ENCODE results near the gene TAT.
"Not testable (repeated sequence)": the region's sequence is repeated elsewhere in the genome, so short reads cannot be mapped to it uniquely, and the experiment has no call there.

TAT gene

DNA sequence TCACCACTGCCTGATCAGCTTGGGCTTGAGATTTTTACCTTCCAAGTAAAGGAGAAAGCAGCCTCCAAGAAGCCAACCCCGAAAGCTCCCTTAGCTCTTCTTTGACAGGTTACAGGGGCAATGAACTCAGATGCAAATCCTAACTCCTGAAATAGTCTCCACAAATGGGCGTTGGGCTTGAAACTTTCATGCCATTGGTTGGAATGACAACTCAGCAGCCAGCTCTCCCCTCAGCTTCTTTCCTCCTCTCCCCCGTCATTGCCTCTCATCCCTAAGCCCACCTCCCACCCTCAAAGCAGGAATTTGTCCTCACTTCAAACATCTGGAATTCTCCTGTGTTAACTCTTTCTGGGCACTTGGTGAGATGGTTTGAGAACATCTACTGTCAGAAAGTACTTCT is at the start of gene TAT:
TSS of gene TAT (minus strand) at position 122 of the 400 bp plus-strand sequence. CDS start 677 bp downstream, outside the sequence.
- no peak within 1 kb of the TSS for H3K27ac ChIP-seq
- DNase-seq (ENCODE audit: low read depth, low spot score), result no peak

DNA sequence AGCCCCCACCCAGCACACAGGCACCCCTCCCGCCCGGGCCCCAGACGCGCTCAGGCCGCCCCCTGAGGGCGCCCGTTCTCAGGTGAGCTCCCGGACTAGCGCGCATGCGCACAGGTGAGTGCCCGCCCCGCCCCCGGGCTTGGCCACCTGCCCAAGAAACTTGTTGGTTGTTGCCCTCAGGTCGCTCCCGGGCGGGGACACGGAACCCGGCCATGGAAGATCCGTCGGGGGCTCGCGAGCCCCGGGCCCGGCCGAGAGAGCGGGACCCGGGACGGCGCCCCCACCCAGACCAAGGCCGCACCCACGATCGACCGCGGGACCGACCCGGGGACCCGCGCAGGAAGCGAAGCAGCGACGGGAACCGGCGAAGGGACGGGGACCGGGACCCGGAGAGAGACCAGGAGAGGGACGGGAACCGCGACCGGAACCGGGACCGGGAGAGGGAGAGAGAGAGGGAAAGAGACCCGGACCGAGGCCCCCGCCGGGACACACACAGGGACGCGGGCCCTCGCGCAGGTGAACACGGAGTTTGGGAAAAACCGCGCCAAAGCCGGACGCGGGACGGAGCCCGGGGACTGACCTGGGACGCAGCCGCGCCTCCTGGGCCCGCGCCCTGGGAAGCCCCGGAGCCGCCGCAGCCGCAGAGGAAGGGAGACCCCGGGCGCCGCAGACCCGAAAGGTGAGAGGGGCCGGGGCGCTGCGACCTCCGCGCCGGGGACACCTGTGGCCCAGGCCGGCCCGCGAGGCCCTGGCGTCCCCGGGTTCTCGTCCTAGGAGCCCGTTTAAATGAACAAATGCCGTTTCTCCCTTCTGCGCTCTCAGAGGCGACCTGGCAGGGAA is 49.3 kb upstream of the TAT start, which contains the start of gene MARVELD3:
TSS of gene MARVELD3 (plus strand) at position 167 of the 840 bp plus-strand sequence. CDS start at position 213, 46 bp downstream.
- DNase-seq (ENCODE audit: low read depth, low spot score), result no peak

DNA sequence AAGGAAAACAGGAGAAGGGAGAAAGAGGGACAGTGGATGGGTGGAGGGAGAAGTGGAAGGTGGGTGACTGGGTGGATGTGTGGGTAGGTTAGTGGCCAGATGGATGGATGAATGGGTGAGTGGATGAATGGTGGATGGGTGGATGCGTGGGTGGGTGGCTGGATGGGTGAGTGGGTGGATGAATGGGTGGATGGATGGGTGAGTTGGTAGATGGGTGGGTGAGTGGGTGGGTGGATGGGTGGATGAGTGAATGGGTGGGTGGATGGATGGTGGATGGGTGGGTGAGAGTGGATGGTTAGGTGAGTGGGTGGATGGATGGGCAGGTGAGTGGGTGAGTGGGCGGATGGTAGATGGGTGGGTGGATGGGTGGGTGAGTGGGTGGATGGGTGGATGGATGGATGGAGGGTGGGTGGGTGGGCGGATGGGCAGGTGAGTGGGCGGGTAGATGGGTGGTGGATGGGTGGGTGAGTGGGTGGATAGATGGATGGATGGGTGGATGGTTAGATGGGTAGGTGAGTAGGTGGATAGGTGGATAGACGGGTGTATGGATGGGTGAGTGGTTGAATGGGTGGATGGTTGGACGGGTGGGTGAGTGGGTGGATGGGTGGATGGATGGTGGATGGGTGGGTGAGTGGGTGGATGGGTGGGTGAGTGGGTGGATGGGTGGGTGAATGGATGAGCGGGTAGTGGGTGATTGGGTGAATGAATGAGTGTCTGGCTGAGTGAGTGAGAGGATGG is 48.4 kb upstream of the TAT start:
- H3K27ac ChIP-seq, result no peak overlapping the region
- no peak for DNase-seq (ENCODE audit: low read depth, low spot score)

More for the DNA sequence above, 49.3 kb upstream of the TAT start, which contains the start of gene MARVELD3:
- H3K27ac ChIP-seq, result peak within 1 kb of the TSS; percentile 61

DNA sequence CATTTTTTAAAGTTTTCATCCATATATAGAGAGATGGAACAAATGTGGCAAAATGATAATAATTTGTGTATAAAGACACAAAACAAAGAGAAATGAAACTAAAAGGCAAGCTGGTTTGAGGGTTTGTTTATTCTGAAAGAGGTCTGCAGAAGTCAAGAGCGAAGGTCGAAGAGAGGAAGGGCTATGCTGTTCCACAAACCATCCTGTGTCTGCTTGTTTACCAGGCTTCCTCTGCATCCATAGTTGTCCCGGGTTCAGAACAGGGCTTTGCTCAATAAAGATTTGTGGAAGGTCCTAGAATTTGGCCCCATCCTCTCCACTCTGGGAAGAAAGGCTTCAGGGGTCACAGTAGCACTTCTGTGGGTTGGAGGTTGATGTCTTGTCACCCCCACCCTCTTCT is 46.7 kb upstream of the TAT start:
- no peak for DNase-seq (ENCODE audit: low read depth, low spot score)
- H3K27ac ChIP-seq, result no peak overlapping the region

DNA sequence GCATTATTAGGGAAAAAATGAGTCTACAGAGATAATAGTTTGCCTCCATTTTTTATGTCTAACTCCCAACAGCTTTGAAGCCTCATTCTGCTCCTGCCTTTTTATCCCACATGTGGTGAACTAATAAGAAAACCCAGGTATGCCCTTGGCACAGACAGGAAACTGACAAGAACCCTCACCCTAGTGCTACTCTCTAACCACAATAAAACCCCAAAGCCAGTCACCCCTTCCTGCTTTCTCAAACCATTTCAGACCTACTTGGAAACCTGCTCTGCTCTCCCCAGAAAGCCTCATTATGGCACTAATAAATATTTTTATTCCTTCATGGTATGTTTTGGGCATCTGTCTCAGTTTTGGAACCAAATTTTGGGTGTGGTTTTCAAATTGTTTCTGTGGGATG is 45.2 kb upstream of the TAT start:
- H3K27ac ChIP-seq, result no peak overlapping the region
- DNase-seq (ENCODE audit: low read depth, low spot score), result no peak

DNA sequence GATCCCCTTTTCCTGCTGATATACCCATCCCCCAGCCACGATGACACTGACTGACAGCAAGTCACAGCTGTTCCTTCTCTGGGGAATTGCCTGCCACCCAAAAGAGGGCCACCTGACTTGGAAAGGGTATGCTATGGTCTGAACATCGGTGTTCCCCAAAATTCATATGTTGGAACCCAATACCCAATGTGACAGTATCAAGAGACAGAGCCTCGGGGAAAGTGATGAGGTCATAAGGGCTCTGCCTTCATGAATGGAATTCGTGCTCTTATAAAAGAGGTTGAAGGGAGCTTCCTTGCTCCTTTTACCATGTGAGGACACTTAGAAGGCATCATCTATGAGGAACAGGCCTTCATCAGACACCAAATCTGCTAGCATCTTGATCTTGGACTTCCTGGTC is 41.5 kb upstream of the TAT start:
- H3K27ac ChIP-seq, result no peak overlapping the region
- DNase-seq (ENCODE audit: low read depth, low spot score), result no peak

DNA sequence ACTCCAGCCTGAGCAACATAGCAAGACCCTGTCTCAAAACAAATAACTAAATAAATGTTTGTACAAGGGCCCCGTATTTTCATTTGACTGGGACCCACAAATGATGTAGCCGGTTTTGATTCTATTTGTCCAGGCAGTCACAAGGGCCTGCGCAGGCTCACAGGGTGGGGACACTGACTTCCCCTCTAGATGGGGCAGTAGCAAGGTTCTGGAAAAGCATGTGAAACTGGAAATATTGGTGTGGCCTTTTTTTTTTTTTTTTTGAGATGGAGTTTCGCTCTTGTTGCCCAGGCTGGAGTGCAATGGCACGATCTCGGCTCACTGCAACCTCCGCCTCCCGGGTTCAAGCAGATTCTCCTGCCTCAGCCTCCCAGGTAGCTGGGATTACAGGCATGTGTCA is 38.1 kb upstream of the TAT start:
- not testable (repeated sequence) for DNase-seq (ENCODE audit: low read depth, low spot score); H3K27ac ChIP-seq

DNA sequence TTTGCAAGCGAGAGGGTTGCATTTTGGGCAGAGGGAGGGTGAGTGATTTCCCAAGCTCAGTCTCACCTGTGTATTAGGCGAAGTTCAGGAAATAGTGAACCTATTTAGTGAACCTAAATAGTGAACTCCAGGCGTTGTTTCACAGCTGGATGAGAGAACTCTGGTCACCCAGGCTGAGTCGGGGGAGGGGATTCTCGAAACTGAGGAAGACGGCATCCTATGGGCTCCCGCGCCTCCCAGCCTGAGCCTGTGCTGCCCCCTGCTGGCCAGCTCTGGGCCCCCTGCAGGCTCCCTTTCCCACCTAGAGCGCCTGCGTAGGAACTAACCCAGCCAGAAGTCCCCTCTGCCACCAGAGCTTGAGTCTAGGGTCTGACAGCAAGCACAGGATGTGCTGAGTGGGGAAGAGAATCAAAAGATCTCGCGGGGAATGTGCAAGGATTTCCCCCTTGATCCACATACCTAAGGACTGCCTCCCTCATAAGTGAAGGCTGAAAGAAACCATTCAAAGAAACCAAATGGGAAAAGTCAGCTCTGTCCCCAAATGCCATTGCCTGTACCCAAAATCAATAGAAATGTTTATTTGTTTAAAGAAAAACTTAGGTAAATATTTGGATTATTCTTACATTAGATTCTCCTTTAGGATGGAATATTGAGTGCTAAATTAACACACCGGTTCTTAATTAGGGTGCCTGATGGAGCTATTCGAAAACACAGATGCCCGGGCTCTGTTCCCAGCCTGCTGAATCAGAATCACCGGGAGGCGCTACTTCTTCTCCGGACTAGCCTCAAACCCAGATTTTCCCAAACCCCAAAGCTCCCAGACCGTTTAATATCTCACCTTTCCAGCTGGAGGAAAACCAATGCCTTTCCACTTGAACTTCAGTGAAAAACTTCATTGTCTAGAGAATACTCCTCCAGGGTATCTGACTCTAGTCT is 34.3 kb upstream of the TAT start:
- no peak overlapping the region for H3K27ac ChIP-seq
- no peak for DNase-seq (ENCODE audit: low read depth, low spot score)

DNA sequence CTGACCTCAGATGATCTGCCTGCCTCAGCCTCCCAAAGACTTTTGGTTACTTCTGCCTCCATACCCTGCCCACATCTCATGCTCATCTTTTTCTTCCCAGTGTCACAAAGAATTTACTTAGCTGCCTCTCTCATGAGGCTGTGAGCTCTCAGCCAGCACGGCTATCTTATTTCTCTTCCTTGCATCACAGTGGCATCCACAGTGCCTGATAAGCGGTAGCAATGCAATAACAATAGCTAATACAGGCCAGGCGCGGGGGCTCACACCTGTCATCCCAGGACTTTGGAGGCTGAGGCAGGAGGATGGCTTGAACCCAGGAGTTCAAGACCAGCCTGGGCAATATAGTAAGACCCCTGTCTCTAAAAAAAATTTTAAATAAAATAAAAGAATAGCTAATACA is 33.6 kb upstream of the TAT start:
- DNase-seq (ENCODE audit: low read depth, low spot score), result no peak
- H3K27ac ChIP-seq, result no peak overlapping the region

DNA sequence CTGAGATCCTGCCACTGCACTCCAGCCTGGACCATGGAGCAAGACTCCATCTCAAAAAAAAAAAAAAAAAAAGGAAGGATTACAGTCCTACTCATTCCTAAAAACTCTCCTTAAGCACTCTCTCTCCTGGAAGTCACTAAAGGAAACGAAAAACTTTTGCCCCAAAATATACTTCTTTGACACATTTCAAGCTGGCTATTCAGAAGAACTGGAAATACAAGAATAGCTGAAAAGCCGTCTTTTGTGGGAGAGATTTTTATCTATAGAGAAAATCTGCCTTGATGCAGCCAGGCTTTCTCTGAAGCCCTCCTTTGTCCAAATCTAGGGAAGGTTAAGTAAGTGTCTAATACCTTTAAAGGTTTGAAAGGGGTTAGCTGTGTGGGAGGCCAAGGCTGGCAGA is 32.2 kb upstream of the TAT start:
- no peak for DNase-seq (ENCODE audit: low read depth, low spot score)
- H3K27ac ChIP-seq, result no peak overlapping the region

DNA sequence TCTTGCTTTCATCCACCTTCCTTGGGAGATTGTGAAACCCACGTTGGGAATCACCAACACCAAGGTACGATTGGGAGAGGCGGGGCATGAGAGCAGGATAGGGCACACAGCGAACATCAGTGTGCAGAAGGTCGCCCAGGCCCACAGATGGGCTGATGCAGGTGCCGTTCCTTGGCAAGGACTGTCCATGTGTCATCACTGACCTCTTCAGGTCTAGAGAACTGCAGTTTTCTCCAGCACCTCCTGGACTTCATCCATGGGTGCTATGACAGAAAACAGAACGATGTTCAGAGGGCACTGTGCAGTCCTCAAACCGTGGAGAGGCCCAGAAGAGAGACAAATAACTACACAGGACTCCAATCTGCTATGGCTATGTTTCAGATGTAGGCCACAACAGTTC is 23.9 kb upstream of the TAT start:
- H3K27ac ChIP-seq, result no peak overlapping the region
- no peak for DNase-seq (ENCODE audit: low read depth, low spot score)

DNA sequence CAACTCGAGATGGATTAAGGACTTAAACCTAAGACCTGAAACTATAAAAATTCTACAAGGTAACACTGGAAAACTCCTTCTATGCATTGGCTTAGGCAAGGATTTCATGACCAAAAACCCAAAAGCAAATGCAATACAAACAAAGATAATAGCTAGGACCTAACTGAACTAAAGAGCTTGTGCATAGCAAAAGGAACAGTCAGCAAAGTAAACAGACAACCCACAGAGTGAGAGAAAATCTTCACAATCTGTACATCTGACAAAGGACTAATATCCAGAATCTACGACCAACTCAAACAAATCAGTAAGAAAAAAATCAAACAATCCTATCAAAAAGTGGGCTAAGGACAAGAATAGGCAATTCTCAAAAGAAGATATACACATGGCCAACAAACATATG is 21.5 kb upstream of the TAT start:
- H3K27ac ChIP-seq; DNase-seq (ENCODE audit: low read depth, low spot score): not testable (repeated sequence)

DNA sequence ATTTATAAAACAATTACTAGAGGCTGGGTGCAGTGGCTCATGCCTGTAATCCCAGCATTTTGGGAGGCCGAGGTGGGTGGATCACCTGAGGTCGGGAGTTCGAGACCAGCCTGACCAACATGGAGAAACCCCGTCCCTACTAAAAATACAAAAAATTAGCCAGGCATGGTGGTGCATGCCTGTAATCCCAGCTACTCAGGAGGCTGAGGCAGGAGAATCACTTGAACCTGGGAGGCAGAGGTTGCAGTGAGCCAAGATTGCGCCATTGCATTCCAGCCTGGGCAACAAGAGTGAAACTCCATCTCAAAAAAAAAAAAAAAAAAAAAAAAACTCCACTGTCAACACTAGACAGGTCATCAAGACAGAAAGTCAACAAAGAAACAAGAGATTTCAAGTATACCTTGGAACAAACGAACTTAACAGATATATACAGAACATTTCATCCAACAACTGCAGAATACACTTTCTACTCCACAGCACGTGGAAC is 18.5 kb upstream of the TAT start:
- not testable (repeated sequence) for H3K27ac ChIP-seq; DNase-seq (ENCODE audit: low read depth, low spot score)

DNA sequence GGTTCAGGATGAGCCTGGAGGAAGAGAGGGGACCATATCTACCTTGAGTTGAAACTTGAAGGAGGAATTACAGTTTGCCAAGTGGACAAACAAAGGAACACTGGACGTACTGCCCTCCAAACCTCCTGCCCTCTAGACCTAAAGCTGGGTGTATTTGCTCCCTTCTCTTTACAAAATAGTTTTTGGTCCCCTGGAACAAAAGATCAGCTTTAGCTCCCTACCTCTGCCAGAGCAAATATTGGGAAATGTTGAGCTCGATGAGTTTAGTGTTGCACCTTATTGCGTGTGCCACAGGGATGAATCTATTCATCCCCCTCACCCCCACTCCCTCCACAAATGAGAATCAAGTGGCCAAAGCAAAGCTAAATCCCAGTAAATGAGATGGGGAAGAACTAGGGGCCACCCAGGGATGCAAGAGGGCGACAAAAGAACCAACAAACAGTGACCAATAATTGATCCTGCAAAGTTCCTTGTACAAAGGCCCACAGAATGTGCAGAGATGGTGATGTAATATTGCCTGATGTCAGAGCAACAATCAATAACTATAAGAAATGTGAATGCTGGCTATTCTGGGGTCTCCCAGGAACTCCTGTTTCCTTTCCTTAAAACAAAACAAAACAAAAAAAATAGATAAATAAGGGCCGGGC is 17.2 kb upstream of the TAT start:
- no peak overlapping the region for H3K27ac ChIP-seq
- DNase-seq (ENCODE audit: low read depth, low spot score), result no peak

DNA sequence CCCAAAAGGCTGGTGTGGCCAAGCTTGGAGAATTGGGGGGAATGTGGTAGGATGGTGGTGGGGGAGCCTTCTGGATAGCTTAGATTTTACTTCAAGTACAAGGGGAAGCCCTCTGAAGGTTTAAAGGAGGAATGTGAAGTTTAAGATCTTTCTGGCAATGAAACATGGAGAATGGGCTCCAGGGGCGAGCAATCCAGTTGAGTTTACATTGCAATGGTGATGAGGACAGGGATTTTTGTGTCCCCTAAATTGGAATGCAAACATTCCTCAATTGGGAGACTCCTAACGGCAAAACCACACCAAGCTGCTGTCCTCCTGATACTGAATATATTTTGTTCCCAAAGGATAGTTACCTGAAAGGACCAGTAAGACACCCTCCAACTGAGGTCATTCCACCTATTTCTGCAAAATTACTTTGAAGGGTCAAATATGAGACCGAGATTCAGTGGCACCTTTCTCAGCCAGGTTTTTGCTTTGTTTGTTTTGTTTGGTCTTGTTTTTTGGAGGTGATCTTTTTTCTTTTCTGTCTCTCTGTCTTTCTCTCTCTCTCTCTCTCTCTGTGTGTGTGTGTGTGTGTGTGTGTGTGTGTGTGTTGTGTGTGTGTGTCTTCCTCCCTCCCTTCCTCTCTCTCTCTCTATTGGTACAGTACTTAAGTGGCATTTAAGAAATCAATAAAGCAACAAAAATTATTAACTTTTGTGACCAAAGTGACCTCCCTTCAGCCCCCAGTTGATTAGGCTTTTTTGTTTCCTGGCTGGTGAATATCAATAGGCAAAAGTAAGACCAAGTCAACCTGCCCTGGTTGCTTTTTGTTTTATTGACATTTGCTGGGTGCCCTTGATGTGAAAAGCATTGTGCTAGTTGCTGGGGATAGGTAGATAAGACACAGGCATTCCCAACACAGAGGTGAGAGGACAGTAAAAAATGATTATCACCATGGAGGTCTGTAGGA is 16.4 kb upstream of the TAT start:
- H3K27ac ChIP-seq, result no peak overlapping the region
- DNase-seq (ENCODE audit: low read depth, low spot score), result no peak

DNA sequence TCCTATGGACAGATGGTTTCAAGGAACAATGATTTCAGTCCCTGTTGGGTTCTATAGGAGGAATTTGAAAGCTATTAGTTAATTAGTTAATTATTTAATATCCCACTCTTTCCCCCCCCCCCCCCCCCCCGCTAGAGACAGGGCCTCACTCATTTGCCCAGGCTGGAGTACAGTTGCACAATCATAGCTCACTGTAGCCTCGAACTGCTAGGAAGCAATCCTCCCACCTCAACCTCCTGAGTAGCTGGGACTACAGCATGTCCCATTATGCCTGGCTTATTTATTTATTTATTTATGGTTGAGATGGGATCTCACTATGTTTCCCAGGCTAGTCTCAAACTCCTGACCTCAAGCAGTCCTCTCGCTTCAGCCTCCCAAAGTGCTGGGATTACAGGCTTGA is 15.0 kb upstream of the TAT start:
- no peak for DNase-seq (ENCODE audit: low read depth, low spot score)

DNA sequence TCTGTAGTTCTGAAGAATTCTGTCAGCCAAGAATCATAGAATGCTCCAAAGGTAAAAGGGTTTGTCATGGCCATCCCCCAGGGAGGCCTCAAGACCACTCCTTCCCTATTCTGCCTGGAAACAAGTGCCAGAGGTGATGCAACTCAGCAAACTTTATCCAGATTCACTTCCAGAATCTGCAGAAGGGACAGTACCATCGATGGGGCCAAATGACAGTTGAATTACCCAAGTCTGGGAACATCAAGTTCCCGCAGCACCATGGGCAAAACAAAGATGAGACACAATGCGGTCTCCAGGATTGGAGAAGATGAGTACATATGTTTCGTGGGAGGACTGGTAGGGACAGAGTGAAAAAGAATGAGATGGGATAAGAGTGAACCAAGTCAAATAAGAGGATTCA is 13.7 kb upstream of the TAT start:
- DNase-seq (ENCODE audit: low read depth, low spot score), result no peak
- no peak overlapping the region for H3K27ac ChIP-seq

More for the DNA sequence above, 15.0 kb upstream of the TAT start:
- no peak overlapping the region for H3K27ac ChIP-seq

DNA sequence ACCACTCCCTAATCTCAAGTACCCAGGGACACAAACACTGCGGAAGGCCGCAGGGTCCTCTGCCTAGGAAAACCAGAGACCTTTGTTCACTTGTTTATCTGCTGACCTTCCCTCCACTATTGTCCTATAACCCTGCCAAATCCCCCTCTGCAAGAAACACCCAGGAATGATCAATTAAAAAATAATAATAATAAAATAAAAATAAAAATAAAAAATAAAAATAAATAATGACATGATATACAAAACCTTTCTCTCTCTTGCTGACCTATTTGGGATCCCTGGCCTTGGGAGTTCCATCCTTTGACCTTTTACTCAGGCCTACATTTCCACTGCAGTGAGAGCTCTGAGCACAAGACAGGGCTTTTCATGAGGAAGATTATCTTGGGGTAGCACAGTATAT is 13.2 kb upstream of the TAT start:
- DNase-seq (ENCODE audit: low read depth, low spot score); H3K27ac ChIP-seq: not testable (repeated sequence)

DNA sequence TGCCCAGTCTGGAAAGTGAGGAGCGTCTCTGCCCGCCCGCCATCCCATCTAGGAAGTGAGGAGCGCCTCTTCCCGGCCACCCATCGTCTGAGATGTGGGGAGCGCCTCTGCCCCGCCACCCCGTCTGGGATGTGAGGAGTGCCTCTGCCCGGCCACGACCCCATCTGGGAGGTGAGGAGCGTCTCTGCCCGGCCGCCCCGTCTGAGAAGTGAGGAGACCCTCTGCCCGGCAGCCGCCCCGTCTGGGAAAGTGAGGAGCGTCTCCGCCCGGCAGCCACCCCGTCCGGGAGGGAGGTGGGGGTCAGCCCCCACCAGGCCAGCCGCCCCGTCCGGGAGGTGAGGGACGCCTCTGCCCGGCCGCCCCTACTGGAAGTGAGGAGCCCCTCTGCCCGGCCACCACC is 12.4 kb upstream of the TAT start:
- H3K27ac ChIP-seq; DNase-seq (ENCODE audit: low read depth, low spot score): not testable (repeated sequence)

Data from epithelial cell of prostate (primary cell).